ENCODE measurements around the gene AP2M1.

DNA sequence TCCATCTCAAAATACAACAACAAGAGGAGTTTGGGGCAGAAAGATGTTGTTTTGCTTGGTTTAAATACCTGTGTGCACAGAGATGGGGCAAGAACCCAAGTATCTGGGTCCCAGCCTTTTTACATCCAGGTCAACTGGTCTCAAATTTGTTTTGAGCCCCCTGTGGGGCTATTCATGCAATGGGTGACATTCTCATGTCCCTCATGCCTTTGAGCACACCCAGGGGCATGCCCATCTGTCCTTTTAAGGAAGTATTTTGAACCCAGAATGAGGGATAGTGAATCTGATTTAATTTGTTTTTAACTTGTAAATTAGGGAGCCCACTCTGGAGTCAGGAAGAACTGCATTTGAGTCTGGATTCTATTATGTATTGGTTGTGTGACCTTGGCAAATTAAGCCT lies 26.2 kb downstream of the AP2M1 start:
- TF ChIP-seq, protein P1, sequence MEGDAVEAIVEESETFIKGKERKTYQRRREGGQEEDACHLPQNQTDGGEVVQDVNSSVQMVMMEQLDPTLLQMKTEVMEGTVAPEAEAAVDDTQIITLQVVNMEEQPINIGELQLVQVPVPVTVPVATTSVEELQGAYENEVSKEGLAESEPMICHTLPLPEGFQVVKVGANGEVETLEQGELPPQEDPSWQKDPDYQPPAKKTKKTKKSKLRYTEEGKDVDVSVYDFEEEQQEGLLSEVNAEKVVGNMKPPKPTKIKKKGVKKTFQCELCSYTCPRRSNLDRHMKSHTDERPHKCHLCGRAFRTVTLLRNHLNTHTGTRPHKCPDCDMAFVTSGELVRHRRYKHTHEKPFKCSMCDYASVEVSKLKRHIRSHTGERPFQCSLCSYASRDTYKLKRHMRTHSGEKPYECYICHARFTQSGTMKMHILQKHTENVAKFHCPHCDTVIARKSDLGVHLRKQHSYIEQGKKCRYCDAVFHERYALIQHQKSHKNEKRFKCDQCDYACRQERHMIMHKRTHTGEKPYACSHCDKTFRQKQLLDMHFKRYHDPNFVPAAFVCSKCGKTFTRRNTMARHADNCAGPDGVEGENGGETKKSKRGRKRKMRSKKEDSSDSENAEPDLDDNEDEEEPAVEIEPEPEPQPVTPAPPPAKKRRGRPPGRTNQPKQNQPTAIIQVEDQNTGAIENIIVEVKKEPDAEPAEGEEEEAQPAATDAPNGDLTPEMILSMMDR (conservative IDR thresholded peaks at IDR 0.05; ENCODE audit: low read length) = no peak
- no peak for TF ChIP-seq EZH2phosphoT487 (IDR thresholded peaks at IDR 0.05; ENCODE audit: borderline replicate concordance)
